SK-N-SH (cell line): ENCODE measurements around the gene THBS2. TPM values are rescaled to one million over a fixed set of nuclear protein-coding genes. Genes with fewer than 3 reads are reported as not detected.

ENCODE experiments used
- CTCF ChIA-PET: fragments of 300-600, 350-600 bp; formaldehyde crosslinking; extraction: SDS; loops from one replicate; lab custom pipeline; 2021; lab: Yijun Ruan, JAX
- POLR2A ChIA-PET: fragments of 350-600 bp; sonication (Branson Sonifier 250); formaldehyde crosslinking; extraction: SDS; loops from one replicate; lab custom pipeline; 2020; ENCODE audit warnings: antibody characterized with exemption, inconsistent platforms; lab: Yijun Ruan, JAX
- DNase-seq: peaks from one replicate; pipeline ENCODE4 v3.0.0; 2012
- H2AFZ ChIP-seq: fragments of 200-600 bp; sonication (generic); 2 replicates; pipeline ENCODE4 v1.8.1; 2016; ENCODE audit warnings: antibody characterized with exemption, mild to moderate bottlenecking, low read depth
- H3F3A ChIP-seq: fragments of 200-600 bp; sonication (generic); replicated peaks from 2 replicates; pipeline ENCODE3; 2016; ENCODE audit warnings: antibody characterized with exemption, mild to moderate bottlenecking; ENCODE audit not compliant: insufficient read depth
- H3K27ac ChIP-seq, 2 experiments: fragments of 200-500 bp in 1 of 2; fragments of 200-600 bp in 1 of 2; sonication (Bioruptor generic) in 1 of 2; sonication (generic), shearing (Covaris generic) in 1 of 2; 2 replicates each; pipeline versions ENCODE4 v1.5.1 to v1.6.1; 2014 to 2016; ENCODE audit warnings: low read depth in 2 of 2, inconsistent platforms in 1 of 2, low read length in 1 of 2, mild to moderate bottlenecking in 1 of 2, mixed read lengths in 1 of 2
- H3K27me3 ChIP-seq: fragments of 200-600 bp; sonication (generic), shearing (Covaris generic); 2 replicates; pipeline ENCODE4 v1.6.1; 2016; ENCODE audit warnings: mixed run types; ENCODE audit not compliant: insufficient read depth
- H3K36me3 ChIP-seq, 2 experiments: fragments of 200-500 bp in 1 of 2; fragments of 200-600 bp in 1 of 2; sonication (Bioruptor generic) in 1 of 2; sonication (generic) in 1 of 2; replicated peaks in 1 of 2; 2 replicates each; pipeline versions ENCODE3 to v1.5.1; 2014 to 2016; ENCODE audit warnings: low read length in 1 of 2, mild to moderate bottlenecking in 1 of 2; ENCODE audit not compliant: insufficient read depth in 2 of 2, control insufficient read depth in 1 of 2
- H3K4me1 ChIP-seq, 2 experiments: fragments of 200-500 bp in 1 of 2; fragments of 200-600 bp in 1 of 2; sonication (Bioruptor generic) in 1 of 2; sonication (generic), shearing (Covaris generic) in 1 of 2; 2 replicates each; pipeline versions ENCODE4 v1.5.1 to v1.6.1; 2014 to 2016; ENCODE audit warnings: low read depth in 1 of 2, low read length in 1 of 2, mixed run types in 1 of 2; ENCODE audit not compliant: insufficient read depth in 2 of 2, control insufficient read depth in 1 of 2
- H3K4me2 ChIP-seq: fragments of 200-600 bp; sonication (generic), shearing (Covaris generic); 2 replicates; pipeline ENCODE4 v1.6.1; 2017; ENCODE audit warnings: mixed run types
- H3K4me3 ChIP-seq, 2 experiments: fragments of 200-500 bp in 1 of 2; fragments of 200-600 bp in 1 of 2; sonication (Bioruptor generic) in 1 of 2; sonication (generic), shearing (Covaris generic) in 1 of 2; 2 replicates each; pipeline versions ENCODE4 v1.5.1 to v1.8.1; 2014 to 2016; ENCODE audit warnings: low read depth in 2 of 2, inconsistent platforms in 1 of 2, low read length in 1 of 2, mild to moderate bottlenecking in 1 of 2, mixed read lengths in 1 of 2, moderate library complexity in 1 of 2
- H3K79me2 ChIP-seq: fragments of 200-600 bp; sonication (generic); 2 replicates; pipeline ENCODE4 v1.8.1; 2017; ENCODE audit warnings: mild to moderate bottlenecking; ENCODE audit not compliant: insufficient read depth
- H3K9ac ChIP-seq: fragments of 200-600 bp; sonication (generic); 2 replicates; pipeline ENCODE4 v1.6.1; 2017; ENCODE audit warnings: mixed run types
- H3K9me2 ChIP-seq: fragments of 200-600 bp; sonication (generic); 2 replicates; pipeline ENCODE4 v1.6.1; 2017; ENCODE audit warnings: mixed run types
- H3K9me3 ChIP-seq: fragments of 200-600 bp; sonication (generic); 2 replicates; pipeline ENCODE4 v1.6.1; 2017; ENCODE audit warnings: mixed run types, mild to moderate bottlenecking, moderate library complexity
- H4K20me1 ChIP-seq: fragments of 200-600 bp; sonication (generic); 2 replicates; pipeline ENCODE4 v1.6.1; 2017; ENCODE audit warnings: mild to moderate bottlenecking, mixed run types; ENCODE audit not compliant: insufficient read depth
- CTCF ChIP-seq: fragments of 200-600 bp; sonication (generic); IDR thresholded peaks from 2 replicates; pipeline ENCODE4 v1.6.1; 2017; ENCODE audit warnings: antibody characterized with exemption, mild to moderate bottlenecking, moderate library complexity
- EP300 ChIP-seq, 2 experiments: IDR thresholded peaks; 2 replicates each; pipeline versions ENCODE4 v1.4.0 to v1.6.1; 2012; ENCODE audit warnings: borderline replicate concordance in 1 of 2, low read depth in 1 of 2, low read length in 1 of 2
- FOXJ3 ChIP-seq: sonication (generic); formaldehyde crosslinking; IDR thresholded peaks from 2 replicates; pipeline ENCODE4 v1.5.1; 2020; ENCODE audit warnings: mild to moderate bottlenecking, missing genetic modification reagents
- FOXM1 ChIP-seq: IDR thresholded peaks from 2 replicates; pipeline ENCODE4 v1.4.0; 2012; ENCODE audit warnings: low read depth, mild to moderate bottlenecking
- GABPA ChIP-seq: IDR thresholded peaks from 2 replicates; pipeline ENCODE4 v1.4.0; 2012; ENCODE audit warnings: low read depth, mild to moderate bottlenecking
- IRF3 ChIP-seq: fragments of 150-350 bp; IDR thresholded peaks from 2 replicates; pipeline ENCODE4 v1.6.1; 2016; ENCODE audit warnings: mild to moderate bottlenecking, low read depth, low read length
- MXI1 ChIP-seq: IDR thresholded peaks from 2 replicates; pipeline ENCODE4 v1.6.1; 2012; ENCODE audit warnings: mild to moderate bottlenecking, low read depth, low read length, improper control_type of control experiment
- PBX3 ChIP-seq: IDR thresholded peaks from 2 replicates; pipeline ENCODE4; 2012
- POLR2AphosphoS5 ChIP-seq: IDR thresholded peaks from 2 replicates; pipeline ENCODE4 v1.6.1; 2012; ENCODE audit warnings: low read depth, low read length
- RAD21 ChIP-seq: IDR thresholded peaks from 2 replicates; pipeline ENCODE4 v1.6.1; 2012; ENCODE audit warnings: mild to moderate bottlenecking, low read length
- REST ChIP-seq: IDR thresholded peaks from 2 replicates; pipeline ENCODE4 v1.6.1; 2012; ENCODE audit warnings: mild to moderate bottlenecking, low read depth, low read length, moderate library complexity
- RFX5 ChIP-seq: IDR thresholded peaks from 2 replicates; pipeline ENCODE4 v1.6.1; 2012; ENCODE audit warnings: mild to moderate bottlenecking, improper control_type of control experiment, low read length
- SIN3A ChIP-seq: IDR thresholded peaks from 2 replicates; pipeline ENCODE4 v1.6.1; 2012; ENCODE audit warnings: low read depth, mild to moderate bottlenecking, low read length, moderate library complexity, borderline replicate concordance
- SMC3 ChIP-seq: IDR thresholded peaks from 2 replicates; pipeline ENCODE4 v1.6.1; 2012; ENCODE audit warnings: low read depth, low read length, improper control_type of control experiment
- WGBS: methylation state at CpG from one replicate; pipeline ENCODE4 v1.1.6; 2017; ENCODE audit warnings: low lambda C conversion rate; 5-methylcytosine and 5-hydroxymethylcytosine counted together
- polyA plus RNA-seq, 3 experiments: library from polyadenylated mRNA; depleted of rRNA; stranded (reverse); fragments of >200 nt; gene quantifications; 2 replicates each; pipeline ENCODE4 v1.2.3, GENCODE V29; 2012

The THBS2 gene
- polyA plus RNA-seq, 1 of the 3 experiments (the other 2 are of a cell fraction), result 166 TPM

- WGBS, result 80% methylated on average over 13 of the region's 16 CpGs
- POLR2A ChIA-PET, result no interaction called here
- Histone ChIP-seq H3K4me2 (no peak overlapping the region), H4K20me1 (peaks cover 16% of the 10 kb centered on the region; the same call in 1 of the 2 replicates), H3K27me3 (no peaks in the 10 kb centered on the region), H3K79me2 (peaks cover 69% of the 10 kb centered on the region), H3K9me2 (no peaks in the 10 kb centered on the region), H3K27ac (no peak overlapping the region), H3K9me3 (no peaks in the 10 kb centered on the region), H3K4me1 (peaks cover 4 to 17% of the 10 kb centered on the region in 2 experiments; a peak in 2 of 4 replicates), H3K9ac (no peak overlapping the region), H3K4me3 (no peak overlapping the region), H3F3A (peaks cover 11% of the 10 kb centered on the region), H2AFZ (no peak overlapping the region), H3K36me3 (peaks cover 3 to 32% of the 10 kb centered on the region in 2 experiments)
- CTCF ChIA-PET, result interaction anchor here (1.1 kb wide), 1 partner anchor 12 kb away, joined by 3 read pairs; no protein-coding TSS in a partner anchor
- DNase-seq, result no peak
- TF ChIP-seq CTCF (no peak), PBX3 (no peak), REST (no peak), POLR2AphosphoS5 (no peak), MXI1 (no peak)
Measured at GRCh38 chr6:169249057-169249456, 4.6 kb downstream of the THBS2 start.

- Histone ChIP-seq H3K9me2 (no peaks in the 10 kb centered on the region), H3K4me1 (peaks cover under 1 to 14% of the 10 kb centered on the region in 2 experiments; a peak in 1 of 4 replicates), H3K36me3 (peaks cover 3 to 35% of the 10 kb centered on the region in 2 experiments), H3K9ac (no peak overlapping the region), H3K27me3 (no peaks in the 10 kb centered on the region), H4K20me1 (peaks cover 16% of the 10 kb centered on the region; the same call in 1 of the 2 replicates), H3K27ac (no peak overlapping the region), H3F3A (peaks cover 11% of the 10 kb centered on the region), H3K4me3 (no peak overlapping the region), H3K79me2 (peaks cover 73% of the 10 kb centered on the region), H3K9me3 (no peaks in the 10 kb centered on the region), H2AFZ (no peak overlapping the region), H3K4me2 (no peak overlapping the region)
- ChIA-PET POLR2A (no interaction called here), CTCF (interaction anchor here (1.1 kb wide), 1 partner anchor 11 kb away, joined by 3 read pairs; no protein-coding TSS in a partner anchor)
- DNase-seq, result no peak
- WGBS, result 92% methylated on average over 22 of the region's 36 CpGs
- no peak for TF ChIP-seq IRF3
- TF ChIP-seq CTCF, result no peak
- no peak for TF ChIP-seq RFX5
- TF ChIP-seq FOXJ3, result no peak
- TF ChIP-seq GABPA, result no peak
- no peak for TF ChIP-seq FOXM1
- TF ChIP-seq EP300 (IDR thresholded peaks at IDR 0.05; ENCODE audit: borderline replicate concordance in 1 of 2, low read depth in 1 of 2, low read length in 1 of 2), result no peak
- no peak for TF ChIP-seq RAD21
- TF ChIP-seq SMC3, result no peak
- no peak for TF ChIP-seq SIN3A
Measured at GRCh38 chr6:169248521-169248971, 5.1 kb downstream of the THBS2 start.
